Measurements from ENCODE around the gene ITGB3.
"Not testable (repeated sequence)": the region's sequence is repeated elsewhere in the genome, so short reads cannot be mapped to it uniquely, and the experiment has no call there.

The ITGB3 gene

DNA sequence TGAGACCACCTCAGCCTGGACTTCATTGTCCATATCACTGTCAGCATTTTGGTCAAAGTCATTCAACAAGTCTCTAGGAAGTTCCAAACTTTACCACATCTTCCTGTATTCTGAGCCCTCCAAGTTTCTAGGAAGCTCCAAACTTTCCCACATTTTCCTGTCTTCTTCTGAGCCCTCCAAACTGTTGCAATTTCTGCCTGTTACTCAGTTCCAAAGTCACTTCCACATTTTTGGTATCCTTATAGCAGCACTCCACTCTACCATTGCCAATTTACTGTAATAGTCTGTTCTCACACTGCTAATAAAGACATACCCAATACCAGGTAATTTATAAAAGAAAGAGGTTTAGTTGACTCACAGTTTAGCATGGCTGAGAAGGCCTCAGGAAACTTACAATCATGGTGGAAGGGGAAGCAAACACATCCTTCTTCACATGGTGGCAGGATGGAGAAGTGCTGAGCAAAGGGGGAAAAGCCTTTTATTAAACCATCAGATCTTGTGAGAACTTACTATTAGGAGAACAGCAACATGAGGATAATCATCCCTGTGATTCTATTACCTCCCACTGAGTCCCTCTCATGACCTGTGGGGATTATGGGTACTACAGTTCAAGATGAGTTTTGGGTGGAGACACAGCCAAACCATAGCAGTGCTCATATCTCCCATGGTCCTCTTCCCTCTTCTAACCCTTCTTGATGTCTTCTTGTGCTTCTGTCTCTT, 16.1 kb downstream of the ITGB3 start:
- H3K36me3 ChIP-seq (replicated peaks in 1 of 2; ENCODE audit: control insufficient read depth in 2 of 2, insufficient read depth in 2 of 2, low read length in 2 of 2); DNase-seq (ENCODE audit: low spot score); H2AK5ac ChIP-seq (ENCODE audit: low read depth, low read length); H3K18ac ChIP-seq (ENCODE audit: low read length); H4K91ac ChIP-seq (ENCODE audit: low read depth, low read length, poor library complexity); H3K27me3 ChIP-seq (ENCODE audit: control insufficient read depth in 3 of 3, insufficient read depth in 3 of 3, low read depth in 1 of 3, low read length in 3 of 3); H4K8ac ChIP-seq (ENCODE audit: low read depth, low read length); H3K4me2 ChIP-seq (ENCODE audit: insufficient read depth, low read length, poor library complexity, severe bottlenecking); H2BK12ac ChIP-seq (ENCODE audit: low read length); H3K4me1 ChIP-seq (ENCODE audit: control insufficient read depth in 2 of 2, insufficient read depth in 1 of 2, low read depth in 1 of 2, low read length in 2 of 2); H3K27ac ChIP-seq (replicated peaks; ENCODE audit: low read length); H3K79me1 ChIP-seq (ENCODE audit: low read depth, low read length); H3K4me3 ChIP-seq (ENCODE audit: low read length in 2 of 2); H2AFZ ChIP-seq (ENCODE audit: low read length); H3K14ac ChIP-seq (ENCODE audit: low read length); H2BK15ac ChIP-seq (ENCODE audit: low read length); H2BK5ac ChIP-seq (ENCODE audit: low read length); H3K9ac ChIP-seq (ENCODE audit: low read depth, low read length, poor library complexity); H3K4ac ChIP-seq (ENCODE audit: low read length); H2BK120ac ChIP-seq (ENCODE audit: low read depth, low read length); H3K23ac ChIP-seq (ENCODE audit: low read depth, low read length, poor library complexity): not testable (repeated sequence)
- H3K9me3 ChIP-seq (replicated peaks in 1 of 2; ENCODE audit: control insufficient read depth in 2 of 2, insufficient read depth in 1 of 2, low read depth in 1 of 2, low read length in 2 of 2), result peaks cover 0 to 10% of the 10 kb centered on the region in 2 donors

- Histone ChIP-seq H2BK5ac (ENCODE audit: low read length) (no peak overlapping the region), H3K9ac (ENCODE audit: low read depth, low read length, poor library complexity) (no peak overlapping the region), H3K4me3 (ENCODE audit: low read length in 2 of 2) (no peak overlapping the region), H3K4me2 (ENCODE audit: insufficient read depth, low read length, poor library complexity, severe bottlenecking) (no peak overlapping the region), H2BK15ac (ENCODE audit: low read length) (no peak overlapping the region), H3K18ac (ENCODE audit: low read length) (no peak overlapping the region), H3K14ac (ENCODE audit: low read length) (no peak overlapping the region), H3K4ac (ENCODE audit: low read length) (no peak overlapping the region), H3K23ac (ENCODE audit: low read depth, low read length, poor library complexity) (no peak overlapping the region), H4K91ac (ENCODE audit: low read depth, low read length, poor library complexity) (no peak overlapping the region), H2BK12ac (ENCODE audit: low read length) (no peak overlapping the region), H3K36me3 (replicated peaks in 1 of 2; ENCODE audit: control insufficient read depth in 2 of 2, insufficient read depth in 2 of 2, low read length in 2 of 2) (no peaks in the 10 kb centered on the region), H3K27ac (replicated peaks; ENCODE audit: low read length) (no peak overlapping the region), H3K9me3 (replicated peaks in 1 of 2; ENCODE audit: control insufficient read depth in 2 of 2, insufficient read depth in 1 of 2, low read depth in 1 of 2, low read length in 2 of 2) (peaks cover 0 to 10% of the 10 kb centered on the region in 2 donors), H3K79me1 (ENCODE audit: low read depth, low read length) (no peaks in the 10 kb centered on the region), H3K4me1 (ENCODE audit: control insufficient read depth in 2 of 2, insufficient read depth in 1 of 2, low read depth in 1 of 2, low read length in 2 of 2) (peaks cover 16 to 20% of the 10 kb centered on the region in 2 donors), H3K27me3 (ENCODE audit: control insufficient read depth in 3 of 3, insufficient read depth in 3 of 3, low read depth in 1 of 3, low read length in 3 of 3) (no peaks in the 10 kb centered on the region), H2BK120ac (ENCODE audit: low read depth, low read length) (no peak overlapping the region), H2AFZ (ENCODE audit: low read length) (no peak overlapping the region), H2AK5ac (ENCODE audit: low read depth, low read length) (no peak overlapping the region), H4K8ac (ENCODE audit: low read depth, low read length) (no peak overlapping the region)
- no peak for DNase-seq (ENCODE audit: low spot score)
- no CpG with 5 or more reads among the region's 2 CpGs for WGBS, 2 donors (ENCODE audit: extremely low coverage in 2 of 2, insufficient read length in 2 of 2, insufficient replicate concordance in 1 of 2)
Measured at GRCh38 chr17:47270946-47271705, 17.5 kb downstream of the ITGB3 start.

GRCh38 chr17:47272491-47272890, 18.9 kb downstream of the ITGB3 start:
- H3K36me3 ChIP-seq (replicated peaks in 1 of 2; ENCODE audit: control insufficient read depth in 2 of 2, insufficient read depth in 2 of 2, low read length in 2 of 2), result no peaks in the 10 kb centered on the region
- H3K79me1 ChIP-seq (ENCODE audit: low read depth, low read length), result no peaks in the 10 kb centered on the region
- no peak overlapping the region for H2BK15ac ChIP-seq (ENCODE audit: low read length)
- no peak overlapping the region for H2AK5ac ChIP-seq (ENCODE audit: low read depth, low read length)
- H3K4me2 ChIP-seq (ENCODE audit: insufficient read depth, low read length, poor library complexity, severe bottlenecking), result no peak overlapping the region
- no peak overlapping the region for H4K91ac ChIP-seq (ENCODE audit: low read depth, low read length, poor library complexity)
- WGBS, 2 donors (ENCODE audit: extremely low coverage in 2 of 2, insufficient read length in 2 of 2, insufficient replicate concordance in 1 of 2), result no CpG with 5 or more reads among the region's 1 CpG
- H3K27me3 ChIP-seq (ENCODE audit: control insufficient read depth in 3 of 3, insufficient read depth in 3 of 3, low read depth in 1 of 3, low read length in 3 of 3), result no peaks in the 10 kb centered on the region
- no peak overlapping the region for H3K4ac ChIP-seq (ENCODE audit: low read length)
- H2AFZ ChIP-seq (ENCODE audit: low read length), result no peak overlapping the region
- H3K9me3 ChIP-seq (replicated peaks in 1 of 2; ENCODE audit: control insufficient read depth in 2 of 2, insufficient read depth in 1 of 2, low read depth in 1 of 2, low read length in 2 of 2), result peaks cover 0 to 10% of the 10 kb centered on the region in 2 donors
- H2BK12ac ChIP-seq (ENCODE audit: low read length), result no peak overlapping the region
- no peak overlapping the region for H3K14ac ChIP-seq (ENCODE audit: low read length)
- no peak overlapping the region for H4K8ac ChIP-seq (ENCODE audit: low read depth, low read length)
- peaks cover 20 to 21% of the 10 kb centered on the region in 2 donors for H3K4me1 ChIP-seq (ENCODE audit: control insufficient read depth in 2 of 2, insufficient read depth in 1 of 2, low read depth in 1 of 2, low read length in 2 of 2)
- DNase-seq (ENCODE audit: low spot score), result no peak
- H3K23ac ChIP-seq (ENCODE audit: low read depth, low read length, poor library complexity), result no peak overlapping the region
- H2BK120ac ChIP-seq (ENCODE audit: low read depth, low read length), result no peak overlapping the region
- no peak overlapping the region for H3K27ac ChIP-seq (replicated peaks; ENCODE audit: low read length)
- no peak overlapping the region for H3K18ac ChIP-seq (ENCODE audit: low read length)
- no peak overlapping the region for H3K4me3 ChIP-seq (ENCODE audit: low read length in 2 of 2)
- H3K9ac ChIP-seq (ENCODE audit: low read depth, low read length, poor library complexity), result no peak overlapping the region
- H2BK5ac ChIP-seq (ENCODE audit: low read length), result no peak overlapping the region

DNA sequence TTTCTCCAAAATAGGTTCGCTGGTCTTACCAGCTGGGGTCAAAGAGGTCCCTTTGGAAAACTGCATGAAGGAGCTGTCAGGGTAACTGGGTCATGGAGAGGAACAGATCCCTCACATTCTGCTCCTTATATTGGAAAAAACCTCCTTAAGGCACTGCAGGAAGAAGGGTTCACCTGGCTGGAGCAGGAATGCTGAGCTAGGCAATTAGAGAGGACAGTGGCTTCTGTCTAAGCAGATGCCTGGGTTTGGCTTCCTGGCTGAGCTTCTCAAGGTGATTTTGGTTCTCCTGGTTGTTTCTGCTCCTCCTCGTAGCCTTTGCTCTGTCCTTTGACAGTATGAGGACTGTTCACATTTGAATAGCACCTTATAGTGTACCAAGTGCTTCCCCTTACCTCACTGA, 19.6 kb downstream of the ITGB3 start:
- H3K36me3 ChIP-seq (replicated peaks in 1 of 2; ENCODE audit: control insufficient read depth in 2 of 2, insufficient read depth in 2 of 2, low read length in 2 of 2), result no peaks in the 10 kb centered on the region
- H4K91ac ChIP-seq (ENCODE audit: low read depth, low read length, poor library complexity), result no peak overlapping the region
- no peak overlapping the region for H2AFZ ChIP-seq (ENCODE audit: low read length)
- peaks cover 20 to 21% of the 10 kb centered on the region in 2 donors for H3K4me1 ChIP-seq (ENCODE audit: control insufficient read depth in 2 of 2, insufficient read depth in 1 of 2, low read depth in 1 of 2, low read length in 2 of 2)
- no CpG with 5 or more reads among the region's 2 CpGs for WGBS, 2 donors (ENCODE audit: extremely low coverage in 2 of 2, insufficient read length in 2 of 2, insufficient replicate concordance in 1 of 2)
- no peak overlapping the region for H2AK5ac ChIP-seq (ENCODE audit: low read depth, low read length)
- H3K79me1 ChIP-seq (ENCODE audit: low read depth, low read length), result no peaks in the 10 kb centered on the region
- H3K27ac ChIP-seq (replicated peaks; ENCODE audit: low read length), result no peak overlapping the region
- H2BK120ac ChIP-seq (ENCODE audit: low read depth, low read length), result no peak overlapping the region
- H3K4ac ChIP-seq (ENCODE audit: low read length), result no peak overlapping the region
- no peak overlapping the region for H4K8ac ChIP-seq (ENCODE audit: low read depth, low read length)
- no peak overlapping the region for H3K14ac ChIP-seq (ENCODE audit: low read length)
- no peak for DNase-seq (ENCODE audit: low spot score)
- H3K9me3 ChIP-seq (replicated peaks in 1 of 2; ENCODE audit: control insufficient read depth in 2 of 2, insufficient read depth in 1 of 2, low read depth in 1 of 2, low read length in 2 of 2), result peaks cover 0 to 8% of the 10 kb centered on the region in 2 donors
- no peaks in the 10 kb centered on the region for H3K27me3 ChIP-seq (ENCODE audit: control insufficient read depth in 3 of 3, insufficient read depth in 3 of 3, low read depth in 1 of 3, low read length in 3 of 3)
- no peak overlapping the region for H2BK12ac ChIP-seq (ENCODE audit: low read length)
- no peak overlapping the region for H3K9ac ChIP-seq (ENCODE audit: low read depth, low read length, poor library complexity)
- no peak overlapping the region for H3K4me3 ChIP-seq (ENCODE audit: low read length in 2 of 2)
- H2BK15ac ChIP-seq (ENCODE audit: low read length), result no peak overlapping the region
- no peak overlapping the region for H3K23ac ChIP-seq (ENCODE audit: low read depth, low read length, poor library complexity)
- H3K4me2 ChIP-seq (ENCODE audit: insufficient read depth, low read length, poor library complexity, severe bottlenecking), result no peak overlapping the region
- no peak overlapping the region for H3K18ac ChIP-seq (ENCODE audit: low read length)
- no peak overlapping the region for H2BK5ac ChIP-seq (ENCODE audit: low read length)
